GM12878 (cell line): ENCODE data around the gene SYT1. TPM values are rescaled to one million over a fixed set of nuclear protein-coding genes. Genes with fewer than 3 reads are reported as not detected.

ENCODE experiments used
- ATAC-seq: fragments of 200-7000 bp; cut with Tn5 transposase; 3 replicates; pipeline ENCODE4 v1.9.1; 2020; ENCODE audit warnings: mild to moderate bottlenecking, moderate library complexity
- BruUV-seq: library from RNA; stranded (reverse); fragments of 400-500 nt; replicated peaks from 2 replicates; lab custom pipeline; 2021; lab: Mats Ljungman, UMichigan
- CTCF ChIA-PET: fragments of 300-600 bp; sonication (Branson Sonifier 250); formaldehyde crosslinking; extraction: SDS; loops from one replicate; lab custom pipeline; 2021; ENCODE audit warnings: inconsistent platforms; lab: Yijun Ruan, JAX
- POLR2A ChIA-PET: fragments of 350-600 bp; formaldehyde crosslinking; extraction: SDS; loops from one replicate; lab custom pipeline; 2021; ENCODE audit warnings: inconsistent platforms; lab: Charles Lee
- RAD21 ChIA-PET: fragments of 300-600 bp; sonication (Branson Sonifier 250); formaldehyde crosslinking; loops from one replicate; lab custom pipeline; 2023; ENCODE audit warnings: antibody characterized with exemption; ENCODE audit not compliant: unreplicated experiment; lab: Charles Lee
- SMC1A ChIA-PET: fragments of 300-600 bp; sonication (Branson Sonifier 250); formaldehyde crosslinking; loops from one replicate; lab custom pipeline; 2023; ENCODE audit not compliant: unreplicated experiment, uncharacterized antibody; lab: Charles Lee
- DNase-seq: peaks from one replicate; pipeline ENCODE4 v3.0.0-alpha.2; 2011; ENCODE audit warnings: low read depth, low spot score
- FAIRE-seq: peaks from 3 replicates; lab custom pipeline; 2011; peaks lifted over from hg19 to GRCh38; lab: Jason Lieb, UNC
- H2AFZ ChIP-seq: 2 replicates; pipeline ENCODE4 v1.6.0; 2011; ENCODE audit warnings: low read depth, low read length, control low read depth; ENCODE audit not compliant: control insufficient read depth
- H3K27ac ChIP-seq: 2 replicates; pipeline ENCODE4 v1.5.1; 2011; ENCODE audit warnings: control low read depth; ENCODE audit not compliant: control insufficient read depth, insufficient read depth
- H3K27me3 ChIP-seq, 2 experiments: replicated peaks in 1 of 2; 2 replicates each; pipeline versions ENCODE4 v1.6.0 to v1.6.1; 2011; ENCODE audit warnings: low read length in 1 of 2; ENCODE audit not compliant: control insufficient read depth in 2 of 2, insufficient read depth in 2 of 2
- H3K36me3 ChIP-seq, 2 experiments: 2 replicates each; pipeline ENCODE4 v1.5.1; 2011; ENCODE audit warnings: low read length in 1 of 2; ENCODE audit not compliant: control insufficient read depth in 2 of 2, insufficient read depth in 2 of 2
- H3K4me1 ChIP-seq: 2 replicates; pipeline ENCODE4 v1.6.1; 2011; ENCODE audit warnings: mild to moderate bottlenecking, low read length, moderate library complexity, mixed read lengths; ENCODE audit not compliant: control insufficient read depth, insufficient read depth
- H3K4me2 ChIP-seq: 2 replicates; pipeline ENCODE4 v1.6.0; 2011; ENCODE audit warnings: control low read depth; ENCODE audit not compliant: control insufficient read depth, insufficient read depth
- H3K4me3 ChIP-seq: fragments of 200-600 bp; sonication (generic); 2 replicates; pipeline ENCODE4 v1.5.1; 2016
- H3K79me2 ChIP-seq: 2 replicates; pipeline ENCODE4 v1.6.0; 2011; ENCODE audit warnings: low read length; ENCODE audit not compliant: control insufficient read depth, insufficient read depth
- H3K9ac ChIP-seq: 2 replicates; pipeline ENCODE4 v1.8.0; 2011; ENCODE audit warnings: low read length, control low read depth, mixed read lengths; ENCODE audit not compliant: control insufficient read depth, insufficient read depth
- H3K9me3 ChIP-seq: replicated peaks from 3 replicates; pipeline ENCODE4 v1.5.1; 2011; ENCODE audit warnings: mild to moderate bottlenecking, low read length; ENCODE audit not compliant: control insufficient read depth, insufficient read depth
- H4K20me1 ChIP-seq: 2 replicates; pipeline ENCODE4 v1.6.0; 2011; ENCODE audit not compliant: control insufficient read depth, insufficient read depth
- BACH1 ChIP-seq: fragments of 450-650 bp; IDR thresholded peaks from 2 replicates; pipeline ENCODE4 v1.6.1; 2017; ENCODE audit warnings: mild to moderate bottlenecking, borderline replicate concordance
- CTCF ChIP-seq, 3 experiments: IDR thresholded peaks in 2 of 3; conservative IDR thresholded peaks in 1 of 3; 2 replicates each; pipeline ENCODE4 v1.5.1; 2011; ENCODE audit warnings: low read depth in 3 of 3, low read length in 3 of 3, mild to moderate bottlenecking in 3 of 3, control low read depth in 2 of 3, moderate library complexity in 2 of 3, inconsistent platforms in 1 of 3, mixed read lengths in 1 of 3; ENCODE audit not compliant: control insufficient read depth in 2 of 3, insufficient read depth in 1 of 3; ENCODE audit errors: extremely low read depth in 1 of 3
- IRF5 ChIP-seq: fragments of 450-650 bp; IDR thresholded peaks from 2 replicates; pipeline ENCODE4 v1.6.1; 2017; ENCODE audit warnings: borderline replicate concordance
- LARP7 ChIP-seq: fragments of 450-650 bp; IDR thresholded peaks from 2 replicates; pipeline ENCODE4 v1.6.1; 2017; ENCODE audit warnings: mild to moderate bottlenecking
- MAX ChIP-seq: IDR thresholded peaks from 2 replicates; pipeline ENCODE4 v1.6.1; 2012; ENCODE audit warnings: low read depth, low read length, improper control_type of control experiment
- NBN ChIP-seq: fragments of 450-650 bp; IDR thresholded peaks from 2 replicates; pipeline ENCODE4 v1.6.1; 2016
- PAX5 ChIP-seq: IDR thresholded peaks from 2 replicates; pipeline ENCODE4 v1.6.1; 2011; ENCODE audit warnings: low read depth, low read length, borderline replicate concordance
- PRDM15 ChIP-seq: fragments of 450-650 bp; formaldehyde crosslinking; IDR thresholded peaks from 2 replicates; pipeline ENCODE4 v1.4.0; 2020; ENCODE audit warnings: mild to moderate bottlenecking, moderate library complexity
- RFX5 ChIP-seq: IDR thresholded peaks from 2 replicates; pipeline ENCODE4 v1.6.1; 2011; ENCODE audit warnings: low read depth, low read length, improper control_type of control experiment
- SKIL ChIP-seq: fragments of 450-650 bp; IDR thresholded peaks from 2 replicates; pipeline ENCODE4 v1.6.1; 2017; ENCODE audit warnings: mild to moderate bottlenecking, low read depth, inconsistent platforms; ENCODE audit not compliant: poor library complexity, severe bottlenecking
- WRNIP1 ChIP-seq: IDR thresholded peaks from 2 replicates; pipeline ENCODE4 v1.6.1; 2011; ENCODE audit warnings: low read depth, low read length, improper control_type of control experiment, borderline replicate concordance
- ZSCAN29 ChIP-seq: fragments of 450-650 bp; IDR thresholded peaks from 2 replicates; pipeline ENCODE4 v1.6.1; 2017; ENCODE audit warnings: mild to moderate bottlenecking, moderate library complexity
- WGBS: methylation state at CpG from one replicate; pipeline ENCODE4 v1.1.6; 2016; ENCODE audit warnings: low lambda C conversion rate; ENCODE audit not compliant: insufficient replicate concordance, insufficient coverage; ENCODE audit errors: missing lambda C conversion rate; 5-methylcytosine and 5-hydroxymethylcytosine counted together
- in situ Hi-C: fragments of 300-500 bp; cut with MboI; formaldehyde crosslinking; loops from 9 replicates; pipeline ENCODE4 v1.14.3; 2018; ENCODE audit warnings: mixed read lengths
- intact Hi-C: fragments of 100-400 bp; cut with micrococcal nuclease; formaldehyde crosslinking; loops from one replicate; pipeline ENCODE4 v1.14.2; 2022; ENCODE audit not compliant: unreplicated experiment
- polyA plus RNA-seq, 11 experiments: library from polyadenylated mRNA; depleted of rRNA in 4 of 11; unstranded in 6 of 11; stranded (reverse) in 5 of 11; fragments of >200 nt; fragmentation: Nextera tagmentation in 4 of 11; fragmentation: Illumina TruSeq in 1 of 11; extraction: Ambion mirVana in 4 of 11; extraction: Trizol in 1 of 11; gene quantifications; 1 replicate in 1 of 11; 2 replicates in 10 of 11; pipeline versions ENCODE4 v1.2.1 to v1.2.3, GENCODE V29; 2011 to 2016; ENCODE audit warnings: inconsistent platforms in 2 of 11, missing spikeins in 2 of 11, low read depth in 1 of 11
- total RNA-seq, 4 experiments: library from RNA; depleted of rRNA in 3 of 4; stranded (reverse); fragments of >200 nt in 3 of 4; fragmentation: Illumina TruSeq in 1 of 4; extraction: Trizol in 1 of 4; gene quantifications; 2 replicates each; pipeline versions ENCODE4 v1.2.1 to v1.2.3, GENCODE V29; 2013 to 2021

SYT1 gene
- total and polyA plus RNA-seq, 10 of the 15 experiments (the other 5 are each of a cell fraction or from before 2014, with no cell fraction given): 0.10 to 0.28 TPM; not detected in 8

GRCh38 chr12:79421236-79421740 is 556.7 kb downstream of the SYT1 start (continued):
- TF ChIP-seq IRF5 (no peak), CTCF (IDR thresholded peaks at IDR 0.05 in 2 of 3, conservative IDR thresholded peaks at IDR 0.05 in 1 of 3; ENCODE audit: control insufficient read depth in 2 of 3, extremely low read depth in 1 of 3, insufficient read depth in 1 of 3, low read depth in 3 of 3, low read length in 3 of 3) (no peak)

GRCh38 chr12:79422060-79422812 is 557.7 kb downstream of the SYT1 start:
- Histone ChIP-seq H3K4me1 (no peaks in the 10 kb centered on the region), H3K9ac (no peak overlapping the region), H3K4me3 (no peak overlapping the region), H4K20me1 (no peaks in the 10 kb centered on the region), H3K9me3 (no peaks in the 10 kb centered on the region), H2AFZ (no peak overlapping the region), H3K4me2 (no peak overlapping the region), H3K27ac (no peak overlapping the region), H3K79me2 (no peaks in the 10 kb centered on the region), H3K36me3 (no peaks in the 10 kb centered on the region), H3K27me3 (no peaks in the 10 kb centered on the region; a peak in 1 of 4 replicates)
- ATAC-seq (no peak), FAIRE-seq (no peak), DNase-seq (no peak)
- in situ Hi-C loops: no loop called here
- SMC1A ChIA-PET: no interaction called here
- RAD21 ChIA-PET: no interaction called here
- no TSS peak for BruUV-seq
- WGBS: 50% methylated on average over 3 of the region's 3 CpGs
- intact Hi-C loops: no loop called here
- POLR2A ChIA-PET: no interaction called here
- CTCF ChIA-PET: interaction anchor here (0.6 kb wide), 1 partner anchor 475 kb away, joined by 3 read pairs; no protein-coding TSS in a partner anchor
- TF ChIP-seq WRNIP1: no peak
- no peak for TF ChIP-seq PAX5
- no peak for TF ChIP-seq BACH1
- TF ChIP-seq PRDM15: no peak
- TF ChIP-seq LARP7: no peak
- TF ChIP-seq MAX: no peak
- TF ChIP-seq RFX5: no peak
- TF ChIP-seq SKIL: no peak
- no peak for TF ChIP-seq ZSCAN29
- no peak for TF ChIP-seq NBN
